Measurements from ENCODE around the gene EBF3.

EBF3 gene

GRCh38 chr10:129900825-129901224 is 63.2 kb downstream of the EBF3 start:
- H3K4me3 ChIP-seq (ENCODE audit: low read depth, low read length): no peak overlapping the region
- no peaks in the 10 kb centered on the region for H3K9me3 ChIP-seq (ENCODE audit: control insufficient read depth, insufficient read depth, low read length)
- no peak overlapping the region for H3K27ac ChIP-seq (ENCODE audit: low read depth, low read length)
- peaks cover 5% of the 10 kb centered on the region; the same call in 1 of the 2 replicates for H3K27me3 ChIP-seq (ENCODE audit: control insufficient read depth, insufficient read depth, low read length)
- no peak overlapping the region for H3K9ac ChIP-seq (ENCODE audit: low read depth, low read length)
- peaks cover 48% of the 10 kb centered on the region for H3K4me1 ChIP-seq (ENCODE audit: control insufficient read depth, insufficient read depth, low read length)
- no peaks in the 10 kb centered on the region for H3K36me3 ChIP-seq (ENCODE audit: control insufficient read depth, insufficient read depth, low read length)

GRCh38 chr10:129899276-129900130 is 64.6 kb downstream of the EBF3 start:
- no peaks in the 10 kb centered on the region for H3K36me3 ChIP-seq (ENCODE audit: control insufficient read depth, insufficient read depth, low read length)
- no peaks in the 10 kb centered on the region for H3K9me3 ChIP-seq (ENCODE audit: control insufficient read depth, insufficient read depth, low read length)
- H3K4me1 ChIP-seq (ENCODE audit: control insufficient read depth, insufficient read depth, low read length): peaks cover 52% of the 10 kb centered on the region
- H3K27ac ChIP-seq (ENCODE audit: low read depth, low read length): no peak overlapping the region
- no peak overlapping the region for H3K9ac ChIP-seq (ENCODE audit: low read depth, low read length)
- H3K27me3 ChIP-seq (ENCODE audit: control insufficient read depth, insufficient read depth, low read length): peaks cover 5% of the 10 kb centered on the region; the same call in 1 of the 2 replicates
- H3K4me3 ChIP-seq (ENCODE audit: low read depth, low read length): no peak overlapping the region

GRCh38 chr10:129898706-129899268 is 65.3 kb downstream of the EBF3 start:
- Histone ChIP-seq H3K27ac (ENCODE audit: low read depth, low read length) (no peak overlapping the region), H3K27me3 (ENCODE audit: control insufficient read depth, insufficient read depth, low read length) (peaks cover 5% of the 10 kb centered on the region; the same call in 1 of the 2 replicates), H3K9me3 (ENCODE audit: control insufficient read depth, insufficient read depth, low read length) (no peaks in the 10 kb centered on the region), H3K4me1 (ENCODE audit: control insufficient read depth, insufficient read depth, low read length) (peaks cover 52% of the 10 kb centered on the region), H3K9ac (ENCODE audit: low read depth, low read length) (no peak overlapping the region), H3K4me3 (ENCODE audit: low read depth, low read length) (no peak overlapping the region), H3K36me3 (ENCODE audit: control insufficient read depth, insufficient read depth, low read length) (no peaks in the 10 kb centered on the region)

DNA sequence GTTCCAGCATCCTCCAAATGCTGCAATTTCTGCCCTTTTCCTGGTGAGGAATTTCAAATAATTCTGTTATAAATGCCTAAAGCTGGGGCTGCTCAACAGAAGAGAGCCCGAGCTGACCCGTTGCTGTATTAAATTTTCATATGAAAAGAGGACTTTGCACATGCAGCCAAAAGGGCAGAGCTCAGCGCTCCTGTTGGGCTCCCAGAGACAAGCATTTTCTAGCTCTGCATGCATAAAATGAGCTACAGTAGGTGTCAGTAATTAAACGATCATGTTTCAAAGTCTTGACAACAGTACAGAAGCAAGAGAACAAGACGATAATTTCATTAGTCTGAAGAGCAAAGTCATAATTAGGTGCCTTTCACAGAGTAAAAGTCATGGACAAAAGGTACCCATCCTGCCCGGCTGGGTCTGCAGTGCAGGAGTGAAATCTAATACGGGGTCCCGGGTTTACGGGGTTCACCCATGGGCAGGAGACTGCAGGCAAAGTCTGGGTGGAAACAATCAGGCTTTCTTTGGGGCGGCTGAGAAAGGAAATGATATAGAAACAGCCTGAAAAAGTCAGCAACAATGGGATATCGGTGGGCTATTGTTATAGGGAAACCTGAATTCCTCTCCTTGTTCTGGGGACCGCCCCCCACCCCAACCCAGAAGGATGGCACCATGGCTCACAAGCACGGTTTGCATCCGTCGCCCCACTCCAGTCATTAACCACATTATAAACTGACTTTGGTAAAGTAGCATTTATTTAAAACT is 66.0 kb downstream of the EBF3 start:
- H3K4me1 ChIP-seq (ENCODE audit: control insufficient read depth, insufficient read depth, low read length): peaks cover 52% of the 10 kb centered on the region
- H3K27me3 ChIP-seq (ENCODE audit: control insufficient read depth, insufficient read depth, low read length): peaks cover 5% of the 10 kb centered on the region; the same call in 1 of the 2 replicates
- no peak overlapping the region for H3K9ac ChIP-seq (ENCODE audit: low read depth, low read length)
- H3K36me3 ChIP-seq (ENCODE audit: control insufficient read depth, insufficient read depth, low read length): no peaks in the 10 kb centered on the region
- no peak overlapping the region for H3K4me3 ChIP-seq (ENCODE audit: low read depth, low read length)
- H3K27ac ChIP-seq (ENCODE audit: low read depth, low read length): no peak overlapping the region
- no peaks in the 10 kb centered on the region for H3K9me3 ChIP-seq (ENCODE audit: control insufficient read depth, insufficient read depth, low read length)

- peaks cover 46% of the 10 kb centered on the region for H3K4me1 ChIP-seq (ENCODE audit: control insufficient read depth, insufficient read depth, low read length)
- H3K36me3 ChIP-seq (ENCODE audit: control insufficient read depth, insufficient read depth, low read length): no peaks in the 10 kb centered on the region
- H3K4me3 ChIP-seq (ENCODE audit: low read depth, low read length): no peak overlapping the region
- no peaks in the 10 kb centered on the region for H3K9me3 ChIP-seq (ENCODE audit: control insufficient read depth, insufficient read depth, low read length)
- H3K9ac ChIP-seq (ENCODE audit: low read depth, low read length): no peak overlapping the region
- no peaks in the 10 kb centered on the region for H3K27me3 ChIP-seq (ENCODE audit: control insufficient read depth, insufficient read depth, low read length)
- H3K27ac ChIP-seq (ENCODE audit: low read depth, low read length): no peak overlapping the region
Observed at GRCh38 chr10:129896860-129897200, 67.2 kb downstream of the EBF3 start.

GRCh38 chr10:129896136-129896859 is 67.8 kb downstream of the EBF3 start:
- H3K9ac ChIP-seq (ENCODE audit: low read depth, low read length): no peak overlapping the region; the same call in 1 of the 2 replicates

GRCh38 chr10:129895811-129896135 is 68.3 kb downstream of the EBF3 start:
- Histone ChIP-seq H3K27ac (ENCODE audit: low read depth, low read length) (no peak overlapping the region), H3K9me3 (ENCODE audit: control insufficient read depth, insufficient read depth, low read length) (no peaks in the 10 kb centered on the region), H3K9ac (ENCODE audit: low read depth, low read length) (no peak overlapping the region), H3K4me1 (ENCODE audit: control insufficient read depth, insufficient read depth, low read length) (peaks cover 43% of the 10 kb centered on the region), H3K27me3 (ENCODE audit: control insufficient read depth, insufficient read depth, low read length) (no peaks in the 10 kb centered on the region), H3K4me3 (ENCODE audit: low read depth, low read length) (no peak overlapping the region), H3K36me3 (ENCODE audit: control insufficient read depth, insufficient read depth, low read length) (no peaks in the 10 kb centered on the region)

More at GRCh38 chr10:129896136-129896859, 67.8 kb downstream of the EBF3 start:
- Histone ChIP-seq H3K27me3 (ENCODE audit: control insufficient read depth, insufficient read depth, low read length) (no peaks in the 10 kb centered on the region), H3K27ac (ENCODE audit: low read depth, low read length) (no peak overlapping the region), H3K4me3 (ENCODE audit: low read depth, low read length) (no peak overlapping the region), H3K4me1 (ENCODE audit: control insufficient read depth, insufficient read depth, low read length) (peaks cover 43% of the 10 kb centered on the region), H3K36me3 (ENCODE audit: control insufficient read depth, insufficient read depth, low read length) (no peaks in the 10 kb centered on the region), H3K9me3 (ENCODE audit: control insufficient read depth, insufficient read depth, low read length) (no peaks in the 10 kb centered on the region)

DNA sequence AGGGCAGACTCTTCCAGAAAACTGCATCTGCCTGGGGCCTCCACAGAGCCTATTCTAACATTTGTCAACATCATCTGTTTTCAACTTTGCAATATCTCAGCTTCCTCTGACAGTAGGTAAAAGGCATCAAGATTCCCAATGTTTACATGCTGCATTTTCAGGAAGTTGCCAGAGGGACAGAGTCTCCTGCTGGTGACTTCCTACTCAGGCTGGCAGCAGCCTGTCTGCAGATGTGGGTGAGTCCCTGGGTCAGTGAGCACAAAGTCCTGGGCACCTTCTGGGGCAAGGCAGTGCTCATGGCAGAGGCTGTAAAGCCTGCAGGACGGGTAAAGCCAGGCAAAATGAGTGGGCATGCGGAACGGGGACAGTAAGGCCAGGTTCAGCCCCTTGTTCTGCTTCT is 69.4 kb downstream of the EBF3 start:
- no peaks in the 10 kb centered on the region for H3K9me3 ChIP-seq (ENCODE audit: control insufficient read depth, insufficient read depth, low read length)
- no peak overlapping the region for H3K27ac ChIP-seq (ENCODE audit: low read depth, low read length)
- H3K4me1 ChIP-seq (ENCODE audit: control insufficient read depth, insufficient read depth, low read length): peaks cover 48% of the 10 kb centered on the region
- no peaks in the 10 kb centered on the region for H3K36me3 ChIP-seq (ENCODE audit: control insufficient read depth, insufficient read depth, low read length)
- no peaks in the 10 kb centered on the region for H3K27me3 ChIP-seq (ENCODE audit: control insufficient read depth, insufficient read depth, low read length)
- no peak overlapping the region for H3K9ac ChIP-seq (ENCODE audit: low read depth, low read length)
- H3K4me3 ChIP-seq (ENCODE audit: low read depth, low read length): no peak overlapping the region

DNA sequence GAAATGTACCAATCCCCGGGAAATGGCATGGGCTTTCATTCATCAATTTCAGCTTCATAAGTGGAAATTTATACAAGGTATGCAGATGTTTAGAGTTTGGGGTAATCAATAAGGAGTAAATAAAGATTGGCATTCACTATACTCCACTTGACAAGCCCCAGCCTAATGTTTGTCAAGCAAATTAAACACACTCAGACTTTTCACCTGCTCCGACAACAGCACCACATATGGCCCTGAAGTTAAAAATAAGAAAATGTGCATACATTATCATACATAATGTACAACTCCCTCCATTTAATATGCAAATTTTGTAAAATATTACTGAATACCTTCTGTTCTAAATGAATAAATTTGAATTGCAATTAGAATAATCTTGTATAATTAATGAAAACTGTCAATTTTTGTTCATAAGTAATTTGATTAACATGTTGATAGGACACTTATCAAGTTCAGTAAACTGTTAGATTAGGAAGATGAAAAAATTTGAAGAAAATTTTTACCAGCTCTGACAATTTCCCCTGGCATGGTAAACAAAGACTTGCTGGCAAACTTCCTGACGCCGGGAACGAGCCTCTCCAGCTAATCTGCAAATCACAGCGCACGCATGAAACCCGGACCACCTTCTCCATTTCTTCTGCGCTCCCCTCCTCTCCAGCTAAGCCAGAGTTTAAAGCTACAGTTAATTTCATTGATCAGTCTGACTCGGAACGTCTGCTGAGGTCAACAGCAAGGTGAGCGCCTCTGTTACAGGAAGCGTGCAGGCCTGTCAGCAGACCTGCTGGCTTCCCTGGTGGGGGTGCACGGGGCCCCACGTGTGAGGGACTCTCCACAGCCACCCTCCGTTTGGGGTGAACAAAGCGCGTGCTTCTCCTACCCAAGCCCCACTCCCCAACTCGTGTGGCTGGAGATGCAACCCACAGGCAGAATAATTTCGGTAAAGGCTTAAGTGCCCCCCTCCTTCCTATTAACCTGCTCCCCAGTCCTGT is 70.7 kb downstream of the EBF3 start:
- no peak overlapping the region for H3K27ac ChIP-seq (ENCODE audit: low read depth, low read length)
- no peak overlapping the region for H3K9ac ChIP-seq (ENCODE audit: low read depth, low read length)
- H3K4me1 ChIP-seq (ENCODE audit: control insufficient read depth, insufficient read depth, low read length): peaks cover 47% of the 10 kb centered on the region
- no peaks in the 10 kb centered on the region for H3K9me3 ChIP-seq (ENCODE audit: control insufficient read depth, insufficient read depth, low read length)
- H3K36me3 ChIP-seq (ENCODE audit: control insufficient read depth, insufficient read depth, low read length): no peaks in the 10 kb centered on the region
- H3K27me3 ChIP-seq (ENCODE audit: control insufficient read depth, insufficient read depth, low read length): no peaks in the 10 kb centered on the region
- no peak overlapping the region for H3K4me3 ChIP-seq (ENCODE audit: low read depth, low read length)

DNA sequence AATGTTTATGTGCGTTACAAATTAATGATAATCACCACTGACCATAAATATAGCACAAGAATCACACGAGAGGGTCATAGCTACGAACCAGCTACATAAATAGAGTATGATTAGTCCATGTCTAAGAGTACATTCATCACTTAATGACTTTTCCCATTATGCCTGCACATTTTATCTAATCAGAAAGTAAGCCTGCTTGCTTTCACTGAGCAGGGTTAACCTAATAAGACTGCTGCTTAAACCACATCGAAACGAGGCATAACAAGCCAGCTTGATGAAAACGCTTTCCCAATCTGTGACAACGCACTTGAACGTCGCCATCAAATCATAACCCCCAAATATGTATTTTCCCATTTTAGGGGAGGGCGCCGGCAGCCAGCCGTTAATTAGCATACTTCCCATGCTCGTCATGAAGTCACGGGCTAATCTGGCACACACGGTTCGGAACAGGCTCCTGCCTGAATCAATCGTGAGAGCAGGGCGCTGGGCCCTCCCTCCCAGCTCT is 71.5 kb downstream of the EBF3 start:
- Histone ChIP-seq H3K4me1 (ENCODE audit: control insufficient read depth, insufficient read depth, low read length) (peaks cover 39% of the 10 kb centered on the region), H3K9ac (ENCODE audit: low read depth, low read length) (no peak overlapping the region), H3K36me3 (ENCODE audit: control insufficient read depth, insufficient read depth, low read length) (no peaks in the 10 kb centered on the region), H3K27ac (ENCODE audit: low read depth, low read length) (no peak overlapping the region), H3K9me3 (ENCODE audit: control insufficient read depth, insufficient read depth, low read length) (no peaks in the 10 kb centered on the region), H3K4me3 (ENCODE audit: low read depth, low read length) (no peak overlapping the region), H3K27me3 (ENCODE audit: control insufficient read depth, insufficient read depth, low read length) (no peaks in the 10 kb centered on the region)
